ENCODE measurements around the gene COPZ1.
"Not testable (repeated sequence)": the region's sequence is repeated elsewhere in the genome, so short reads cannot be mapped to it uniquely, and the experiment has no call there.

The COPZ1 gene

DNA sequence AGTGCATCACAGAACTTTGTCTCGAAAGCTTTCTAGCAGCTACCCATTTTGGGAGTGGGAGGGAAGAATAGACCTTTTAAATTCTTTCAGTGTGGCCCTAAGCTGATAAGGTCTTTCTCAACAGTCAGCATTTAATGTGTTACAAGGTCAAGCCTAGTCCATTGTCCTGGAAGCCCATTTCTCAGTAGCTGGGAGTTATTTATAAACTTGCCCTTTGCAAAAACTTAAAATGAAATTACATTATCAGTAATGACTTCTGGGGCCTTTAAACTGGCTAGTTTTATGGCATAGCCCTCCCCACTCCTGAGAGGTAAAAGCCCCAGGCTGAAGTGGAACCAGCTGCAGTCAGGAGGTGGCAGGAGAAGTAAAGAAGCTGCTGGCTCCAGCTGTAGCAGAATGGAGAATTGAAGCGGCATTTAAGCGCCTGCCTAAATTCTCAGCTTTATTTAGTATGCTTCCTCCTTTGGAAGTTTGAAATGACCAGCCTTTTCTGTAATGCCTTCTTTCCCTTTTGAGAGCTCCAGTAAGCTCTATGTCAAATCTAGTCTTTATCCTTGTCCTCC lies 12.4 kb downstream of the COPZ1 start:
- DNase-seq = peak; percentile 38

DNA sequence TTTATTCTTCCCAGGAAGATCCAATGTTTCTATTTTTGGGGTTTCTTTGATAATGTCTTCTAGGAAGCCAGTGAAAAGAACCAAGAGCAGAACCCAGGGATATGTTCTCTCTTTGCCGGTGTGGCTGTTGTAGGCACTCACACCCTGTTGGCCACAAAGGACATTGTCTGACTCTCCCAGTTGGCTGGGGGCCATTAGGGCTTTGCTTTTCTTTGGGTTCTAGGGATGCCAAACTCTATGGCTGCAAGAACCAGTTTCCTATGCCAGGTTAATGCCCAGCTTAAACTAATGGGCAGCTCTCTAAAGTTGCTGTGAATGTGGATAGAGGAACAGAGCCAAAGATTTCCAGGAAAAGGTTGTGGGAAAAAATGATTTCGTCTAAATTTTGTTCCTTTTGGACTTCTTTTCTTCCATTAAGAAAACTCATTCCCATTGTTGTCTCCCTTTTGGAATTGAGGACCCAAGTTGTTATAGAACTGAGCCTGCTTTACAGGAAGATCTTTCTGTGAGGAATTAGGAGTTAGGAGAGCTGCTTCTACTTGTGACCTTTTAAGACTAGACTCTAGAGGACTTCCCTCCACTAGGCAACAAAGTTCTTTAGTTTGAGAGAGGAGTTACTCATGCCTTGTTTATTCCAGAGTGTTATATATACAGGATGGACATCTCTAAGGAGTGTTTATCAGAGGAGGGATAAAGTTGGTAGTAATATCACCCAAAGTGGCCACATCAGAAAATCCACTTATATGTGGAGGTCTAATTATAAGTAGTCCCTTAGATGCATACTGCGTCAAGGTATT lies 13.1 kb downstream of the COPZ1 start:
- DNase-seq = no peak

DNA sequence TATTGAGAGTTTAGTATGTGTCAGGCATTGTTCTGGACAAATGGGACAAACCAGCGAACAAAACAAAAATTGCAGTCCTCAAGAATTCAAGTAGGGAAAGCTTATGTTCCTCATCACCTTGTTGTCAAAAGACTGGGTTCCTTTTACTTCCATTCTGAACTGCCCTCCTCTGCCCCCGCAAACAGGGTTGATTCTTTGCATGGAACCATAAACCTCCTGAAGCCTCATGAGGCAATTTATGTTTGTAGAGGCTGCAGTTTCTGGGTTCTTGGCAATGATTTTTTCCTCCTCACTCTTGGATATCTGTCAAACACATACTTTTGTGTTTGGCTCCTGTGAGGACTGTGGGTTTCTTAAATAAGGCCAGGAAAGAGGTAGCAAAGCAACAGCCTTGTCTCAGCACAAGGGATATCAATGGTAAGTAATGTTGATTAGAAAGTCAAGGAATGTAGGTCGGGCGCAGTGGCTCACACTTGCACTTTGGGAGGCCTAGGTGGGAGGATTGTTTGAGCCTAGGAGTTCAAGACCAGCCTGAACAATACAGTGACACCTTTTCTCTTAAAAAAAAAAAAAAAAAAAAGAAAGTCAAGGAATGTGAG lies 13.9 kb downstream of the COPZ1 start:
- DNase-seq = no peak

- no peak for DNase-seq
Observed at GRCh38 chr12:54340846-54341245, 15.9 kb downstream of the COPZ1 start.

DNA sequence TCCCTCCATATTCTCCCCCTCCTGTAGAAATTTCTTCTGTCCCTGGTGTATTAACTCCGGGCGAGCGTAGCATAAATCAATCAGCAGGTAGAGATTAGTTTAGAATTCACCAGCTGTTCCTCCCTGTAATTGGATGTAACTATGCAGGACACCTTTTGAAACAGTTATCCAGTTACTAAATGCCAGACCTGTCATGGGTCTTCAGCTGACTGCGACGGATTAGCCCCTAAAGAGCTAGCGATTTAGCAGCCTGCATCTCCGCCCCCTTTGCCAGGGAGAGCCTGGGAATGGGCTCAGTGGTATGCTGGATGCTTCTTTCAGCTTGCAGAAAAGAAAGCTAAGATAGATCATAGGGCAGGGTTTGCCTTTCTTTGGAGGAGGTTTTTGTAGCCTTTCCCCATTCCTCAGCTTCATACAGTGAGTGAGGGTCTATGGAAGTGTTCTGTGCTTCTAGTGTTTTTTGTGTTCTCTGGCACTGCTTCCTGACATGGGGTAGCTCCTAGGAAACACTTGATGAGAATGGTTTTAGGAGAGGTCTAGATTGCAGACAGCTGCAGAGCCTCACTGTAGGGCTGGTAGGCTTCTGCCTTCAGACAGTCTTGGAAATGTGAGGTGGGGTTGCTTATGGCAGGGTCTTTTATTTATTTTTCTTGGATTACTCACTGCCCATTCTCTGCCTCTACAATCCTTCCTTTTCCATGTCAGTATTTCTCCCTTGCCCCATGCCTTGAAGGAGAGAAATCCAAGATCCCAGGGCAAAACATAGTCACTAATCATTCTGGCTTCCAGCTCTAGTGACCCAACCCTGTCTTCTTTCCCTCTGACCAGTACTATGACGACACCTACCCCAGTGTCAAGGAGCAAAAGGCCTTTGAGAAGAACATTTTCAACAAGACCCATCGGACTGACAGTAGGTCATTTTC lies 16.7 kb downstream of the COPZ1 start:
- no peak for DNase-seq

DNA sequence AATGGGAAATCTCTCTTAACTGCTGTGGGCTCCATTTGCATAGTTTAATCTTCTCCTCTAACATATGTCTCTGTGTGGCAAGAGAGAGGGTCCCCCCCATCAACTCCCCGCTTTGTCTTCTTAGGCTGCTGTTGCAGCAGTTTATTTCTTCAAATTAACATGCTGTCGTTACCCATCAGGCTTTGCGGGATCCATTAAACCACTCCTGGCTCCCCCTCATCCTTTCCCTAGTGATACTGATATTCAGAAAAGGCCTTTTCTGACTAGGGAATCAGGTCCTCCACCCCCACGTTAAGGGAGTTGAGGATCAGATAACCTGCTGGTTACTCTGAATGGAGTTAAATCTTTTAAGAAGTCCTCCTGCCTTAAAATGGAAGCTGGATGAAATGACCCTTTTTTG lies 24.1 kb downstream of the COPZ1 start:
- DNase-seq = no peak

- no peak for DNase-seq
Observed at GRCh38 chr12:54349679-54350078, 24.7 kb downstream of the COPZ1 start.

GRCh38 chr12:54350743-54351142 lies 25.8 kb downstream of the COPZ1 start:
- DNase-seq = no peak

DNA sequence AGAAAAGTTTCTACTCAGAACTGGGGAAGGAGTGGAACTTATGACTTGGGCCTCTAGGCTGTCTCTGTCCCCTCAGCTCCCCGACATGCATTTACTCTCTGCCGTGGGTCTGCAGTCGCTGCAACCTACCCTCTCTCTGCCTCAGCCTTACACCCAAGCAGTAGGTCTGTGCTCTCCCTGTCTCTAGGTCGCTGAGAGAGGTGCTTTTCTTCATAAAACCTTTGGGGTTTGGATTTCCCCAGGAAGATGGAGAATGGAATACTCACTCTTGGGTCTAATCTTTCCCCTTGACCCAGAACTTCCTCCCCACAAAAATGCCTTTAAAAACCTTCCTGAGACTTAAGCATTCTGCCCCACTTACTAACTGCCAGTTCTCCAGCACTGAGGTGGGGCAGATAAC lies 26.4 kb downstream of the COPZ1 start:
- DNase-seq = no peak

DNA sequence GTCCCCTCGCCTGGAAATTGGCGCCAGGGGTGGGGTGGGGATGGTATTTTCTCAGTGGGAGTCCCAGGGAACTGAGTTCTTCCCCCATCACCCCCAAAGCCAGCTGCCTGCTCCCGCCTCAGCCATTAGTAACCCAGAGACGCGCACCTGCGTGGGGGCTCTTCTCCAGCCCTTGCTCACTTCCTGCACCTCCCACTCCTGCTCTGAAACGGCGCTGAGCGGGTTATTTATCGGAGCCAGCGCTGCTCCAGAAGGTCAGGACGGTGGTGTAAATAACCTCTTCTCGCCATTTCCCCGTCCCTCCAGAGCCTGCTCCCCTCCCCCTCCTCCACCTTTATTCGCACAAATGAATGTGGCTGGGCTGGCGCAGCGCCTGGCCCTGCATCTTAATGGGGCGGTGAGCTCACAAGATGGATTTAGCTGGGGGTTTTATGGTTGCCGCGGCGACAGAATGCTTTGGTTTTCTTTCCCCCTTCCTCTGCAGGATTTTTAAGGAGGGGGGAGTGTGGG lies 27.1 kb downstream of the COPZ1 start:
- DNase-seq = peak; percentile 81

DNA sequence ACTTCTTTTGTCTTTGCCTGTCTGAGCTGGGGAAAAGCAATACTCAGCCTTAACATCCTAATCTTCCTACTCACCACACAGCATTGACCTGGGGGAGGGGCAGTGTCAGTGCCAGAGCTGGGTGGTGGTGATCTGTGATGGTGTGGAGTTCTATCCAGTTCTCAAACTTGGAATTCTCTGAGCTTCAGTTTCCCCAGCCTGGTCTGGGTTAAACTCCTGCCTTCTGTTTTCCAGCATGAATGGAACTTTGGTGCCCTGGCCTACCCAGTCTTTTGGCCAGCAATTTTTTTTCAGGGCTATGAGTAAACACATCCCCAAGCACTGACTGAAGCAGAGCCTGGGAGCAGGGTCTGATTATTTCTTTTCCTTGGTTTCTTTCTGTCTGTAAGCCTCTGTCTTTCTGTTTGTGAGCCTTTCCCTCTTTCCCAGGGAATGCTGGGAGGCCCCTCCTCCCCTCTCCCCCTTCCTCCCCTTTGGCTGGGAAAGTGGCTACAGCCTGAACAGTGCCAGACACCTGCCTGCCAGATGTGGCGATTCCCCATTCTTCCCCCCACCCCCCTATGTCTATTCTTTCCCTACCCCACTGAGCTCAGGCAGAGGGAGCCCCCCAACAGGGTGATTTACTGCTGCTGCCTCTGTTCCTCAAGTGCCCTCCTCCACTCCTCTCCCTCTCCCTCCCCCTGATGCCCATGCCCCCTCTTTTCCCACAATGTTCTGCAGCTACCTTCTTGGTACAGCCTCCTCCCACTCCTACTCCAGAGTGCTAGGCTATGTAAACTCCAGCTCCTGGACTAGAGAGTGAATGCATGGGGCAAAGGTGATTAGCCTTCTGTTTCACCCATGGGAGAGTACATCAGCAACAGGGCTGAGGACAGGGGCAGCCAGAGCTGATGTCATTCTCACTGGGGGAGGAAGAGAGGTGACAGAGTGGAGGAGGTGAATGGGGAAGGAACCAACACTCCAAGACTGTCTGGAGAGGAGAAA lies 28.3 kb downstream of the COPZ1 start:
- peak; percentile 32 for DNase-seq

- DNase-seq = not testable (repeated sequence)
Observed at GRCh38 chr12:54354271-54354670, 29.3 kb downstream of the COPZ1 start.

- DNase-seq = no peak
Observed at GRCh38 chr12:54355104-54355815, 30.3 kb downstream of the COPZ1 start.

DNA sequence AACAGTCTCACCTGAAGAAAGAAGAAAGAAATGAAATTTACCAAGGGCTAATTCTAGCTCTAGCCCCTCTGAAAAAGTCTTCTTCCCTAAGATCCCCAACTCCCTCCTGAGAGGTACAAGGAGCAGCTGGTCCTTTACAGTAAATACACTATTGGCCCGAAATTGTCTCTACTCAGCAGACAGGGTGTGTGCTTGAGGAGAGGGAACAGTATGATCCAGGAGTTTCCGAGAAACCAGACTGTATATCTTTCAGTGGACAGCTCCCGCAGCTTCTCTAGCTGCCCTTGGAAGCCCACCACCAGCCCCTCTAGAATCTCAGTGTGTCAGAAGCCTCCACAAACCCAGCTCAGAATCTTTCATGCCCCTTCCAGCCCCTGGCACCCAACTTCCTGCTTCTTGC lies 31.3 kb downstream of the COPZ1 start:
- no peak for DNase-seq

GRCh38 chr12:54356951-54357356 lies 32.0 kb downstream of the COPZ1 start:
- no peak for DNase-seq

DNA sequence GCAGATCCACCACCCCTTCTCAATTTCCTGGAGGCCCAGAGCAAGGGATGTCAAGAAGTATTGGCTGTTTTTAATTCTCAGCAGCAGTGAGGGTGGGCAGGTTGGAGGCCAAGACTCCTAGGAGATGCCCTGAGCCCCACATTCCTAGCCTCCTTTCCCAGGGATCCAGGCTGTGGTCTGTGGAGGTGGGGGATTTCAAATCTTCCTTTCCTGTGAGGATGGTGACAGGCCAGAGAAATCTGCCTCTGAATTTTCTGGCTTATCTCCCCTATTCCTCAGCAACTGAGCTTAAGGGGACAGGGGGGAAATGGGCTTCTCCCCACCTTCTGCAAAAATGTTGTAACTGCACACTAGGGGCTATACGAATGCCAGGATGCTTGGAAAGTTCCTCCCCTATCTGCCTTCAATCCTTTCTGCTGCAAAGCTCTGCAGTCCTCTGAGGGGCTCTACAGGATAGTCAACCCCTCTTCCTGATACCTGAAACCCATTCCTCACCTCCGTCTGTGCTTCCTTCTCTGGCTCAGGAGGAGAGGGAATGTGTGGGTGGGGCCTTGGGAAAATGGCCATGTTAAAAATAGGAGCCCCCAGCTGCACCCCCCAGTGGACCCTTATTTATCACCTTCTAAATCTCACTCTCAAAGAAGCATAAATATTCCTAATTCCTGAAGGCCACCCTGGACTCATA lies 32.7 kb downstream of the COPZ1 start:
- DNase-seq = no peak

DNA sequence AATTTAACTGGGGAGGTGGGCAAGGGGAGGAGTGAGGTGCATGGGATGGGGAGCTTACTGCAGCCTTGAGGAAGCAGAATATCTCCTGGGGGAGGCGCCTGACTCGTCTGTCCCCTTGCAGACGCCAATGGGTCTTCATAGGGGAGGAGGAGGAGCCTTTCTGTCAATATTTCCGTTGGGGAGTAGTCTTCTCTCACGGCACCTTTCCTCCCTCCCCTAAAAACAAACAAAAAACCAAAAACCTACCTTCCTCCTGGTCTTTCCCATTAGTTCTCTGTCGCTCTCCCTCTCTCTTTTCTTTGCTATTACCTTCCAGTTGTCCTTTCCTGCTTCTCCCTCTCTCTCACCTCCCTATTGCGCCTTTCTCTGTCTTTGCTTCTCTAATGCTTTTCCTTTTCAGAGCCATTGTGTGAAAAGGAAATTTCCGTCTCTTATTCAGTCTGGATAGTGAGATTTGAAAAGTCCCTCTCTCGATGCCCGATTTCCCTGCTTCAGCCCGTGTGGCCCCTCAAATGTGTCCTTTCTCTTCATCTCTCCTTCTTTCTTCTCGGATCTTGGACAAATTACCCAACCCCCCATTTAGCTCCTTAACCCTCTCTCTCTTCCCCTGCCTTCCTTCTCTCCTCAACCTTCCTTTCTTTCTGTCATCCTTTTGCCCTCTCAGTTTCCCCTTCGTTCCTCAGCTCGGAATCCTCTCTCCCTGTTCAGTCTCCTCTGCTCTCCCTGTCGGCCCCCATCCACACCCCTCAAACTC lies 33.4 kb downstream of the COPZ1 start:
- no peak for DNase-seq

- peak; percentile 99 for DNase-seq
Observed at GRCh38 chr12:54358945-54359761, 34.2 kb downstream of the COPZ1 start.
